Keratinocyte (primary cell): Measurements from ENCODE around the gene PPP2R5C. TPM values are rescaled to one million over a fixed set of nuclear protein-coding genes. Genes with fewer than 3 reads are reported as not detected.

Experiments used
- DNase-seq: peaks from one replicate; pipeline ENCODE4 v3.0.0-alpha.2; 2011; ENCODE audit warnings: low read depth, missing footprints, low spot score
- FAIRE-seq: peaks from 2 replicates; lab custom pipeline; 2011; peaks lifted over from hg19 to GRCh38; lab: Jason Lieb, UNC
- H2AFZ ChIP-seq: 2 replicates; pipeline ENCODE4 v1.6.0; 2012; ENCODE audit warnings: low read length, control low read depth, inconsistent platforms; ENCODE audit not compliant: control insufficient read depth
- H3K27ac ChIP-seq: 2 replicates; pipeline ENCODE4 v1.5.1; 2011; ENCODE audit warnings: low read length; ENCODE audit not compliant: control insufficient read depth, insufficient read depth
- H3K27me3 ChIP-seq: 3 replicates; pipeline ENCODE4 v1.6.0; 2011; ENCODE audit warnings: low read length; ENCODE audit not compliant: control insufficient read depth, insufficient read depth; ENCODE audit errors: extremely low read depth
- H3K36me3 ChIP-seq, 2 experiments: 2 replicates in 1 of 2; 3 replicates in 1 of 2; pipeline ENCODE4 v1.5.1; 2011; ENCODE audit warnings: low read length in 2 of 2, mild to moderate bottlenecking in 1 of 2; ENCODE audit not compliant: control insufficient read depth in 2 of 2, insufficient read depth in 2 of 2; ENCODE audit errors: extremely low read depth in 1 of 2
- H3K4me1 ChIP-seq: 3 replicates; pipeline ENCODE4 v1.5.1; 2011; ENCODE audit warnings: low read length; ENCODE audit not compliant: control insufficient read depth, insufficient read depth; ENCODE audit errors: extremely low read depth
- H3K4me2 ChIP-seq: 3 replicates; pipeline ENCODE4 v1.6.0; 2011; ENCODE audit warnings: low read depth, low read length; ENCODE audit not compliant: control insufficient read depth, insufficient read depth; ENCODE audit errors: extremely low read depth
- H3K4me3 ChIP-seq, 3 experiments: fragments of 200-600 bp in 1 of 3; sonication (generic) in 1 of 3; 2 replicates in 2 of 3; 3 replicates in 1 of 3; pipeline ENCODE4 v1.5.1; 2011 to 2016; ENCODE audit warnings: low read length in 3 of 3, mild to moderate bottlenecking in 3 of 3, control low read depth in 2 of 3, inconsistent platforms in 1 of 3, low read depth in 1 of 3, mixed read lengths in 1 of 3, mixed run types in 1 of 3, moderate library complexity in 1 of 3; ENCODE audit not compliant: control insufficient read depth in 2 of 3, insufficient read depth in 2 of 3; ENCODE audit errors: extremely low read depth in 1 of 3
- H3K79me2 ChIP-seq: 2 replicates; pipeline ENCODE4 v1.6.0; 2012; ENCODE audit warnings: low read length; ENCODE audit not compliant: control insufficient read depth, insufficient read depth
- H3K9ac ChIP-seq: 3 replicates; pipeline ENCODE4 v1.6.0; 2011; ENCODE audit warnings: low read length; ENCODE audit not compliant: control insufficient read depth, insufficient read depth; ENCODE audit errors: extremely low read depth
- H3K9me1 ChIP-seq: 3 replicates; pipeline ENCODE4 v1.6.0; 2011; ENCODE audit warnings: low read length; ENCODE audit not compliant: control insufficient read depth, insufficient read depth; ENCODE audit errors: extremely low read depth
- H3K9me3 ChIP-seq: 2 replicates; pipeline ENCODE4 v1.5.1; 2012; ENCODE audit warnings: low read depth, low read length; ENCODE audit not compliant: control insufficient read depth
- H4K20me1 ChIP-seq: 3 replicates; pipeline ENCODE4 v1.6.0; 2011; ENCODE audit warnings: low read length; ENCODE audit not compliant: control insufficient read depth, insufficient read depth; ENCODE audit errors: extremely low read depth
- CTCF ChIP-seq, 3 experiments: IDR thresholded peaks in 1 of 3; conservative IDR thresholded peaks in 1 of 3; optimal IDR thresholded peaks in 1 of 3; 2 replicates in 2 of 3; 3 replicates in 1 of 3; pipeline versions ENCODE3 to v1.5.1; 2011; ENCODE audit warnings: low read length in 3 of 3, mild to moderate bottlenecking in 3 of 3, moderate library complexity in 2 of 3, control low read depth in 1 of 3, inconsistent platforms in 1 of 3; ENCODE audit not compliant: insufficient read depth in 2 of 3; ENCODE audit errors: extremely low read depth in 1 of 3
- EZH2 ChIP-seq: IDR thresholded peaks from one replicate; pipeline ENCODE4 v1.6.1; 2012; ENCODE audit warnings: inconsistent platforms, mild to moderate bottlenecking, low read length, moderate library complexity
- dilution Hi-C: fragments of 300-500 bp; cut with MboI; formaldehyde crosslinking; loops from one replicate; pipeline ENCODE4 v1.7.0; 2020; ENCODE audit warnings: low sequenced_read_pairs; ENCODE audit not compliant: extremely low pct_ligation_motif_present
- polyA plus RNA-seq, 5 experiments: library from polyadenylated mRNA; depleted of rRNA in 3 of 5; stranded (reverse) in 3 of 5; stranded (forward) in 1 of 5; unstranded in 1 of 5; fragments of >200 nt; gene quantifications; 1 replicate in 1 of 5; 2 replicates in 3 of 5; 3 replicates in 1 of 5; pipeline versions ENCODE4 v1.2.1 to v1.2.3, GENCODE V29; 2011 to 2012; ENCODE audit warnings: missing spikeins in 2 of 5, low read depth in 1 of 5, low replicate concordance in 1 of 5

PPP2R5C gene
- polyA plus RNA-seq, 1 donor (not counting 4 experiments of a cell fraction or from before 2014, with no cell fraction given) = 105 TPM

DNA sequence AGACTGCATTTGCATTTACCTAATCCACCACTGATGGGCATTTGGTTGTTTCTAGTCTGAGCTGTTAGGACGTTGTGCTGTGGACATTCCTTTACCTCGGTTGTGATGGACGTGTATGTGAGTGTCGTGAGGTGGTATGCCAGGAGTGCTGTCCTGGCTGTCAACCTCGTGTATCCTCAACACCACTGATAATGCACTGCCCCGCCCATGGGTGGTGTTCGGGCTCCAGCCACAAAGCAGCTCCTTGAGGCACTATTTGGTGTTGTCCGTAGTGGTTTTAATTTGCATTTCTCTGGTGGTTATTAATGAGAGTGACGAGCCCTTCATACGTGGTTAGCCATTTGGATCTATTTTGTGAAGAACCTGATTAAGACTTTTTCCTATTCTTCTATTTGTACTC lies 87.6 kb downstream of the PPP2R5C start:
- H3K4me2 ChIP-seq = no peak overlapping the region
- no peak overlapping the region for H2AFZ ChIP-seq
- peaks cover 14% of the 10 kb centered on the region for H4K20me1 ChIP-seq
- DNase-seq (no peak), FAIRE-seq (no peak)
- no peaks in the 10 kb centered on the region for H3K9me1 ChIP-seq
- H3K79me2 ChIP-seq = peaks cover 49% of the 10 kb centered on the region
- no peak overlapping the region for H3K4me3 ChIP-seq
- no peak overlapping the region for H3K9ac ChIP-seq
- peaks cover 0 to 2% of the 10 kb centered on the region in 2 experiments for H3K36me3 ChIP-seq
- no peak overlapping the region for H3K27ac ChIP-seq
- peaks cover 6% of the 10 kb centered on the region for H3K4me1 ChIP-seq
- H3K27me3 ChIP-seq = no peaks in the 10 kb centered on the region
- no peaks in the 10 kb centered on the region for H3K9me3 ChIP-seq
- no peak for TF ChIP-seq CTCF (optimal IDR thresholded peaks at IDR 0.05 in 1 of 3, IDR thresholded peaks at IDR 0.05 in 1 of 3, conservative IDR thresholded peaks at IDR 0.05 in 1 of 3; ENCODE audit: extremely low read depth in 1 of 3, insufficient read depth in 2 of 3, low read length in 3 of 3)
- dilution Hi-C loops = no loop called here

GRCh38 chr14:101849640-101850039 lies 88.1 kb downstream of the PPP2R5C start:
- dilution Hi-C loops = no loop called here
- Histone ChIP-seq H3K79me2 (peaks cover 52% of the 10 kb centered on the region), H4K20me1 (peaks cover 14% of the 10 kb centered on the region)

More at GRCh38 chr14:101849640-101850039, 88.1 kb downstream of the PPP2R5C start:
- Histone ChIP-seq H3K9me1 (no peaks in the 10 kb centered on the region), H2AFZ (no peak overlapping the region), H3K4me1 (peaks cover 10% of the 10 kb centered on the region), H3K36me3 (peaks cover 0 to 2% of the 10 kb centered on the region in 2 experiments), H3K9ac (no peak overlapping the region), H3K27ac (no peak overlapping the region), H3K4me3 (no peak overlapping the region), H3K9me3 (no peaks in the 10 kb centered on the region), H3K4me2 (no peak overlapping the region), H3K27me3 (no peaks in the 10 kb centered on the region)
- FAIRE-seq = no peak
- TF ChIP-seq CTCF (optimal IDR thresholded peaks at IDR 0.05 in 1 of 3, IDR thresholded peaks at IDR 0.05 in 1 of 3, conservative IDR thresholded peaks at IDR 0.05 in 1 of 3; ENCODE audit: extremely low read depth in 1 of 3, insufficient read depth in 2 of 3, low read length in 3 of 3) (no peak), EZH2 (no peak)
- DNase-seq = no peak
